ENCODE results near the gene WSCD1. TPM values are rescaled to one million over a fixed set of nuclear protein-coding genes. Genes with fewer than 3 reads are reported as not detected.

Gene WSCD1
- total and polyA plus RNA-seq, 2 of the 4 experiments (the other 2 are of a cell fraction): 0.07 TPM; not detected in 1

DNA sequence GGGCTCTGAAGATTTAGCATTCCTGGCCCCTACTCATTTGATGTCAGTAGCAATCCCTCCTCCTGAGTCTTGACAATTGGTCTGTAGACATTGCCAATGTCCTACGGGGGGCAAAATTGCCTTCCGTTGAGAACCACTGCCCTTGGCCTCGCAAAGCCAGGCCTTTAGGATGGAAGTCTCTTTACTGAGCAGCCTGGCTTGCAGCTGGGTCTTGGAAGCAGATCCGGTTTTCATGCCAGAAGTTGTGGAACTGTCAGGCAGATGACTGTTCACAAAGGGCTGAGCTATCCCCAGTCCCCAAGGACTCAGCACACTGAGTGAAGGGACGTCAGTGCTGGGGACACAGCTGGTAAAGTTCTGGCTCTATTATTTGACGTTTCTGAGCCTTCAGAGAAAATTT, 83.2 kb downstream of the WSCD1 start:
- Histone ChIP-seq H3K56ac (ENCODE audit: extremely low read depth, insufficient read depth, low read length) (no peak overlapping the region), H3K9me3 (ENCODE audit: control insufficient read depth, insufficient read depth, low read length) (peaks cover 19% of the 10 kb centered on the region; the same call in 1 of the 2 replicates), H3K79me1 (ENCODE audit: low read depth in 1 of 2, low read length in 2 of 2) (no peaks in the 10 kb centered on the region), H4K91ac (ENCODE audit: insufficient read depth, low read depth, low read length) (no peak overlapping the region), H3K9me1 (ENCODE audit: insufficient read depth, low read length) (no peaks in the 10 kb centered on the region), H3K9ac (ENCODE audit: low read depth, low read length) (no peak overlapping the region), H2AK5ac (ENCODE audit: low read depth, low read length) (no peak overlapping the region), H3K23ac (ENCODE audit: low read depth, low read length) (no peak overlapping the region), H3K18ac (ENCODE audit: low read depth, low read length) (no peak overlapping the region), H3K27ac (ENCODE audit: insufficient read depth, low read length) (no peak overlapping the region), H3K4me3 (ENCODE audit: insufficient read depth, low read depth, low read length) (no peak overlapping the region), H2BK120ac (ENCODE audit: low read depth, low read length) (no peak overlapping the region), H3K4me1 (ENCODE audit: control insufficient read depth, insufficient read depth, low read length) (no peaks in the 10 kb centered on the region), H2AFZ (replicated peaks; ENCODE audit: low read length, poor library complexity) (no peak overlapping the region), H4K20me1 (ENCODE audit: insufficient read depth, low read length) (no peaks in the 10 kb centered on the region), H2BK20ac (ENCODE audit: low read depth, low read length) (no peak overlapping the region), H2BK5ac (ENCODE audit: low read depth, low read length, poor library complexity, severe bottlenecking) (no peak overlapping the region), H4K5ac (ENCODE audit: low read depth, low read length) (no peak overlapping the region), H2BK15ac (ENCODE audit: low read depth, low read length) (no peak overlapping the region), H3K14ac (replicated peaks; ENCODE audit: low read depth, low read length) (no peak overlapping the region), H3K4me2 (ENCODE audit: low read depth, low read length) (no peak overlapping the region), H3K36me3 (ENCODE audit: control insufficient read depth, insufficient read depth, low read length) (no peaks in the 10 kb centered on the region), H2AK9ac (replicated peaks; ENCODE audit: low read depth, low read length, poor library complexity) (no peak overlapping the region), H3K27me3 (ENCODE audit: control insufficient read depth, insufficient read depth, low read length) (no peaks in the 10 kb centered on the region), H4K8ac (ENCODE audit: low read depth in 2 of 2, low read length in 2 of 2) (no peak overlapping the region), H3K4ac (ENCODE audit: low read depth, low read length) (no peak overlapping the region)
- in situ Hi-C loops (cut with MboI; ENCODE audit: low sequenced_read_pairs): no loop called here
- ChIA-PET POLR2A (ENCODE audit: unreplicated experiment) (no interaction called here), CTCF (no interaction called here)
- BruUV-seq (replicated peaks): no TSS peak
- TF ChIP-seq RFX5 (IDR thresholded peaks at IDR 0.05; ENCODE audit: low read depth, low read length) (no peak), MXI1 (IDR thresholded peaks at IDR 0.05; ENCODE audit: borderline replicate concordance, low read depth, low read length) (no peak), POLR2A (IDR thresholded peaks at IDR 0.05; ENCODE audit: low read depth, low read length) (no peak), NFE2L2 (IDR thresholded peaks at IDR 0.05; ENCODE audit: low read depth, low read length) (no peak), SMC3 (IDR thresholded peaks at IDR 0.05; ENCODE audit: low read depth, low read length) (no peak), MAZ (IDR thresholded peaks at IDR 0.05; ENCODE audit: borderline replicate concordance, low read depth, low read length) (no peak)
- DNase-seq: no peak
- intact Hi-C loops (cut with micrococcal nuclease): no loop called here
- 43% methylated on average over 3 of the region's 6 CpGs; no CpG with 5 or more reads in 1 of the 2 experiments for WGBS, 2 experiments (ENCODE audit: extremely low coverage in 2 of 2, insufficient read length in 1 of 2)
- no peak for ATAC-seq (ENCODE audit: low read depth)
- dilution Hi-C loops (cut with HindIII; ENCODE audit: low sequenced_read_pairs, unreplicated experiment): no loop called here

Data from IMR-90 (cell line).